Mesenteric fat pad (tissue), 1 donor: ENCODE data around the gene MIPOL1. TPM values are rescaled to one million over a fixed set of nuclear protein-coding genes. Genes with fewer than 3 reads are reported as not detected.
"Not testable (repeated sequence)": the region's sequence is repeated elsewhere in the genome, so short reads cannot be mapped to it uniquely, and the experiment has no call there.

Source experiments
- DNase-seq: peaks from one replicate; pipeline ENCODE4 v3.0.0-alpha.2; 2020; ENCODE audit warnings: low spot score
- total RNA-seq: library from RNA; stranded (reverse); fragmentation: NEBNext Ultra II Directional; extraction: Animal tissue kit (Norgen Biotek cat#: 25700); gene quantifications from one replicate; pipeline ENCODE4 v1.2.1, GENCODE V29; 2021
- donor health status: DM: yes; HTN: yes; CAD: no.

Gene MIPOL1
- total RNA-seq, 1 donor from 2014 or later = 7.2 TPM

DNA sequence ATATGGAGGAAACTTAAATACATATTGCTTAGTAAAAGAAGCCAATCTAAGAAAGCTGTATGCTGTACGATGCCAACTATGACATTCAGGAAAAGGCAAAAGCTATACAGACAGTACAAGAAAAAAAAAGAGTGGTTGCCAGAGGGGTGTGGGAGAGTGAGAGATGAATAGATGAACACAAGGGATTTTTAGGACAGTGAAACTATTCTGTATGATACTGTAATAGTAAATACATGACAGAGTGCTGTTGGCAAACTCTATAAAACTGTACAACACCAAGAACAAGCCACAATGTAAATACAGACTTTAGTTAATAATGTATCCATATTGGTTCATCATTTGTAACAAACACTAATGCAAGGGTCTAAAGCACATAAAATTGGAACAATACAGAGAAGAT is 10.9 kb upstream of the MIPOL1 start:
- no peak for DNase-seq

DNA sequence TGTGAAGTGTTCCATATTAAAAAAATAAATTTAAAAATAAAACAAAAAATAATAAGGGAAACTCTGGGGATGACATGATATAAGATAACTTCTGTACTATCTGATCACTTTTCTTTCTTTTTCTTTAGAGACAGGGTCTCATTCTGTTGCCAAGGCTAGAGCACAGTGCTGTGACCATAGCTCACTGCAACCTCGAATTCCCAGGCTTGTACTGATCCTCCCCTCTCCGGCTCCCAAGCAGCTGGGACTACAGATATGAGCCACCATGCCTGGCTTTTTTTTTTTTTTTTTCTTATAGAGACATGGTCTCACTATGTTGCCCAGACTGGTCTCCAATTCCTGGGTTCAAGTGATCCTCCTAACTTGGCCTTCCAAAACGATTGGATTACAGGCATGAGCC is 10.4 kb upstream of the MIPOL1 start:
- DNase-seq = no peak

DNA sequence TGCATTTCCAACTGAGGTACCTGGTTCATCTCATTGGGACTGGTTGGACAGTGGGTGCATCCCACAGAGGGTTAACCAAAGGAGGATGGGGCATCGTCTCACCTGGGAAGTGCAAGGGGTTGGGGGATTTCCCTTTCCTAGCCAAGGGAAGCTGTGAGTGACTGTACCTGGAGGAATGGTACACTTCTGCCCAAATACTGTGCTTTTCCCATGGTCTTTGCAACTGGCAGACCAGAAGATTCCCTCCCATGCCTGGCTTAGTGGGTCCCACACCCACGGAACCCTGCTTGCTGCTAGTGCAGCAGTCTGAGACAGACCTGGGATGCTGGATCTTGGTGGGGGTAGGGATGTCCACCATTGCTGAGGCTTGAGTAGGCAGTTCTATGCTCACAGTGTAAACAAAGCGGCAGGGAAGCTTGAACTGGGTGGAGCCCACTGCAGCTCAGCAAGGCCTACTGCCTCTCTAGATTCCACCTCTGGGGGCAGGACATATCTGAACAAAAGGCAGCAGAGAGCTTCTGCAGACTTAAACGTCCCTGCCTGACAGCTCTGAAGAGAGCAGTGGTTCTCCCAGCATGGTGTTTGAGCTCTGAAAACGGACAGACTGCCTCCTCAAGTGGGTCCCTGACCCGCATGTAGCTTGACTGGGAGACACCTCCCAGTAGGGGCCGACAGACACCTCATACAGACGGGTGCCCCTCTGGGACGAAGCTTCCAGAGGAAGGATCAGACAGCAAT is 9.7 kb upstream of the MIPOL1 start:
- DNase-seq = not testable (repeated sequence)

DNA sequence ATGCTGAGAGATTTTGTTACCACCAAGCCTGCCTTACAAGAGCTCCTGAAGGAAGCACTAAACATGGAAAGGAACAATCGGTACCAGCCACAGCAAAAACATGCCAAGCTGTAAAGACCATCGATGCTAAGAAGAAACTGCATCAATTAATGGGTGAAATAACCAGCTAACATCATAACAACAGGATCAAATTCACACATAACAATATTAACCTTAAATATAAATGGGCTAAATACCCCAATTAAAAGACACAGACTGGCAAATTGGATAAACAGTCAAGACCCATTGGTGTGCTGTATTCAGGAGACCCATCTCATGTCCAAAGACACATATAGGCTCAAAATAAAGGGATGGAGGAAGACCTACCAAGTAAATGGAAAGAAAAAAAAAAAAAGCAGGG is 8.0 kb upstream of the MIPOL1 start:
- DNase-seq = not testable (repeated sequence)

DNA sequence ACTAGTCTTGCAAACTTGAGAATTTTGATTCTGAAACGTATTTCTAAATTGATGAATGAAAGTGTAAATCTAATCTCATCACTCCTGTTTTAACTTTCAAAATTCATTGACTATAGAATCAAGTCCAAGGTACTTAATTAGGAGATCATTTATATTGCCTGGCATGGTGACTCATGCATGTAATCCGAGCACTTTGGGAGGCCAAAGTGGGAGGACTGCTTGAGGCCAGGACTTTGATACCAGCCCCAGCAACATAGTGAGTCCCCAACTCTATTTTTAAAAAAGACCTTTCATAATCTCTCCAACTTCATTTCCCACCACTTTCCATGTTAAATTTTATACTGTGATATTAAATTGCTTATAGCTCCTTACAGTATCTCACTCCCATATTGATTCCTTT is 3.0 kb upstream of the MIPOL1 start:
- no peak for DNase-seq

DNA sequence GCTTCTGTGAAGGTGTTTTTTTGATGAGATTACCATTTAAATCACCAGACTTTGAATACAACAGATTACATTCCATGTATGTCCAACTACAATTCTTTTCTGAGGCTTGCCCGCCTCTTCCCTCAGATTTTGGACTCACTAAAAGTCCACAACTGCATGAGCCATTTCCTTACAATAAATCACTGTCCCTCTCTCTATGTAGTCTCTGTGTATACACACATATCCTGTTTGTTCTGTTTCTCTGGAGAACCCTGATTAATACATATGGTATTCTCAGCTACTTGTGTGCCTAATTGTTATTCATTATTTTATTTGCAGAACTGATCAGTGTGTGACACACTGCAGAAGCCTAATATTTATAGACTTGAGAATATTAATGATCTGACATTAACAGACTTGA is 2.4 kb upstream of the MIPOL1 start:
- DNase-seq = no peak

DNA sequence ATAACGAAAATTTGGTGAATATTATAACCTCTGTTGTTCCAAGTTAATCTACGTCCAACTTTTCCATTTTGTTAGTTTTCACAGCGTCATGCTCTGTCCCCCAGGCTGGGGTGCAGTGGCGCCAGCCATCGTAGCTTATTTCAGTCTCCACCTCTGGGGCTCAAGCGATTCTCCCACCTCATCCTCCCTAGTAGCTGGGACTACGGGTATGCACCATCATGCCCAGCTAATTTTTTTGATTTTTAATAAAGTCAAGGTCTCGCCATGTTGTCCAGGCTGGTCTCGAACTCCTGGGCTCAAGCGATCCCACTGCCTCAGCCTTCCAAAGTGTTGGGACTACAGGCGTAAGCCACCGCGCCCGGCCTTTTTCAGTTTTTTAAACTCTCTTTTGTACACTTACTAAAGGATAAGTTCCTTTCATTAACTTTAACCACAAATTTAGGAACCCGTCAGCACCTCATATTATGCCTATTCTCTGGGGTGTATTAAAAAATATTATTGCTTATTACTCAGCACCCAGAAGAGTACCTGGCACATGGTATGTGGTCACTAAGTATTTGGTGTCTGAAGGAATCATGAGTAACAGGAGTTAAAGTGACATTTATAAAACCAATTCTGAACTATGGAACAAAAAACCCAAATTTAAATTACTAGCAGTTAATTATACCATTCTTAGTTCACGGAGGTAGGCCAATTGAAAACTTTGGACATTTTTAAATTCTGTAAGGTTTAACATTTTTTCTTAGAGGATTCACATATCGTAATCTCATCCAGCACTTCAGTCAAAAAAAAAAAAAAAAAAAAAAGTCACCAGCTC is 925 bp upstream of the MIPOL1 start:
- no peak for DNase-seq

DNA sequence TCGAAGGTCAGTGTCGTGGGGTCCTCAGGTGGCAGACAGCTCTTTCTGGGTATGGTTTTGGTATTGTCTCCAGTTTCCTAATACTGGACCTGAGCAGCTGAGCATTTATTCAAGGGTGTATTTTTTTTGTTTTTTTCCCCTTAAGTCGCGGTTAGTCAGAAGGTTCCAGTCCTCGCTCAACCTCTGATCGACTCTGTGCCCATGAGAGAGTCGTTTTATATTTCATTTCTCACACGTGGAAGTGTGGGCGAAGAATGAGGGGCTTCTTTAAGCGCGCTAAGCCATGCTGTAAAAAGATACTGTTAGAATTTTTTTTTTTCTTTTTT is 499 bp downstream of the MIPOL1 start:
- DNase-seq = no peak

DNA sequence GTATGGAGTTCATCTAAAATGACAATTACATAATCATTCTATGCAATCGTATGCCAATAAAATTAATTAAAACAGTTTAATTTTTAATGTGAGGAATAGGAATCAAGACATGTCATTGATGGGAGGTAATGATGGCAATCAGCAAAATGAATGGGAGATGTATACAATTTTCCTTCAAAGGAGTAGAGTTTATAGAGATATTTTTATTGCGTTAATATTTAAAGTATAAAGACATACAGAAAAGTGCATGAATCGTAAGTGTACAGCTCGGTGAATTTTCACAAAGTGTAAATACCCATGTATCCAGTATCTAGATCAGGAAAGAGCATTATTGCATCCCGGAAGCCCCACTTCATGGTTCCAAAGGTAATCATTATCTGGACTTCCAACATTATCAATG is 1.2 kb downstream of the MIPOL1 start:
- DNase-seq = no peak

DNA sequence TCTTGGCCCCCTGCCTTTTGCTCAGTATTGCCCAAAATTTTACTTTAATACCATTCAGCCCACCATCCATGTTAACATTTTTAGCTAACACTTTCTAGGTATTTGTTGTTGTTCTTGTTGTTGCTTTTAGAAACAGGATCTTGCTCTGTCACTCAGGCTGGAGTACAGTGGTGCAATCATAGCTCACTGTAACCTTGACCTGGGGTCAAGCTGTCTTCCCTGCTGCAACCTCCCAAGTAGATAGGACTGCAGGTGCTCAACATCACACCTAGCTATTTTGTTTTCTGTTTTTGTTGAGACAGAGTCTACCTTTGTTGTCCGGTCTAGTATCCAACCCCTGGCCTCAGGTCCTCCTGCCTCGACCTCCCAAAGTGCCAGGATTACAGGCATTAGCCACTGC is 4.0 kb downstream of the MIPOL1 start:
- DNase-seq = no peak

DNA sequence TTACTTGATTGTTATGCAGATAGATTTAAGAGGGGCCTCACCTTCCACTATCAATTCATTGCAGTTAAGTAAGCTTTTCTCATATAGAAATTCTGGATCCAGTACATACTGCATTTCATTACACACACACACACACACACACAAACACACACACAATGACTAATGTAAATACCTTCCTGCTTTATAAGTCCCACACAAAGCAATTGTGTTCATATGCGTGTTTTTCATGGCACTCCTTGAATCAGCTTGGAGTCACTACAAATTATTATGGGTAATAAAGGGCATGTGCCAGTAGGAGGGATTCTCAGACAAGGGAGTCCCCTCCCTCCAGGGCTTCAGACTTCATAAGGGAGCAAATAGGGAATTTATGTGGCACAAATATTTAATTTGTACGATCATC is 4.5 kb downstream of the MIPOL1 start:
- DNase-seq = no peak

DNA sequence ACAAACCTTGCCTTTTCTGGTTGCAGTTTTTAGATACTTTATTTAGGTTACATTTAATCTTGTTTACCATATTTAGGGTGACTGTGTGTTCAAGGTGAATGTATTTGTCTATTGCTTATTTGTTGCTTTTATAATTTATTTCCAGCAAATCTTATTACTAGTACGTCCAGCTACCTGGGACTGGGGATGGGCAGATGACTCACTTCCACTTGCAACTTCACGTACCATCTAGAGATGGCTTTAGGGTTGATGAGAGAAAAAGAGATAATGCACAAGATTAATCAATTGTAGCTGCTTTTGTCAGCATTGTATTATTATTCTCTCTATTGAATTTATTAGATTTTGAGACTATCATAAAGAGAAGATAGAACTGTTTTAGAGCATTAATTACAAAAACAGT is 5.1 kb downstream of the MIPOL1 start:
- no peak for DNase-seq

DNA sequence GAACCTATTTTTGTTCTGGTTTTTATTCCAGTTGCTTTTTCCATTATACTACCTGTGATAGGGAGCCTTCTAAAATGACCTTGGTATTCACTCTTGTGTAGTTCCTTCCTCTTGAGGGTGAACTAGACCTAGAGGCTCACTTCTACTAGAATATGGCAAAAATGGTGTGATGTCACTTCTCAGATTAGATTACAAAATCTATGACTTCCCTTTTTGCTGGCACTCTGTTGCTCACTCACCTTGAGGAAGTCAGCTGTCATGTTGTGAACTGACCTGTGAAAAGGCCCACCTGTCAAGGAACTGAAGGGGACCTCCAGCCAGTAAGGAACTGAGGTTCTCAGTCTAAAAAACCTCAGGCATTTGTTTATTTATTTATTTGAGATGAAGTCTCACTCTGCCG is 5.7 kb downstream of the MIPOL1 start:
- DNase-seq = no peak

DNA sequence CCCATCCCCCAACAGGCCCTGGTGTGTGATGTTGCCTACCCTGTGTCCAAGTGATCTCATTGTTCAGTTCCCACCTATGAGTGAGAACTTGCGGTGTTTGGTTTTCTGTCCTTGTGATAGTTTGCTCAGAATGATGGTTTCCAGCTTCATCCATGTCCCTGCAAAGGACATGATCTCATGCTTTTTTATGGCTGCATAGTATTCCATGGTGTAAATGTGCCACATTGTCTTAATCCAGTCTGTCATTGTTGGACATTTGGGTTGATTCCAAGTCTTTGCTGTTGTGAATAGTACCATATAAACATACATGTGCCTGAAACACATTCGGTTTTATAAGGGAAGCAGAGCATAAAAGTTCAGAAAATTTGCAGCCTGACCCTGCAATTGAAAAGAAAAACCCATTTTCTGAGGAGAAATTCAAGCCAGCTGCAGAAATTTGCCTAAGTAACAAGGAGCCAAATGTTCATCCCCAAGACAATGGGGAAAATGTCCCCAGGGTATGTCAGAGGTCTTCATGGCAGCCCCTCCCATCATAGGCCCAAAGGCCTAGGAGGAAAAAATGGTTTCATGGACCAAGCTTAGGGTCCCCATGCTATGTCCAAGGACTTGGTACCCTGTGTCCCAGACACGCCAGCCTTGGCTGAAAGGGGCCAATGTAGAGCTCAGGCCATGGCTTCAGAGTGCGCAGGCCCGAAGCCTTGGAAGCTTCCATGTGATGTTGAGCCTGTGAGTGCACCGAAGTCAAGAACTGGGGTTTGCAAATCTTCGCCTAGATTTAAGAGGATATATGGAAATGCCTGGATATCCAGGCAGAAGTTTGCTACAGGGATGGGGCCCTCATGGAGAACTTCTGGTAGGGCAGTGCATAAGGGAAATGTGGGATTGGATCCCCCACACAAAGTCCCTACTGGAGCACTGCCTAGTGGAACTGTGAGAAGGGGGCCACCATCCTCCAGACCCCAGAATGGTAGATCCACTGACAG is 8.2 kb downstream of the MIPOL1 start:
- not testable (repeated sequence) for DNase-seq

DNA sequence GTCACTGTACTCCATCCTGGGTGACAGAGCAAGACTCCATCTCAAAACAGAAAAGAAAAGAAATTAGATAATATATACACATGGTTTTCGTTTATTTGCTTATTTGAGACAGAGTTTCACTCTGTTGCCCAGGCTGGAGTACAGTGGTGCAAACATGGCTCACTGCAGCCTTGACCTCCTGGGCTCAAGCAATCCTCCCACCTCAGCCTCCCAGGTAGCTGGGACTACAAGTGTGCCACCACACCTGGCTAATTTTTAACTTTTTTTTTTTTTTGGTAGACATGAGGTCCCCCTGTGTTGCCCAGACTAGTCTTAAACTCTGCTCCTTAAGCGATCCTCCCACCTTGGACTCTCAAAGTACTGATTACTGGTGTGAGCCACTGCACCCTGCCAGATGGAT is 11.9 kb downstream of the MIPOL1 start:
- DNase-seq = not testable (repeated sequence)

DNA sequence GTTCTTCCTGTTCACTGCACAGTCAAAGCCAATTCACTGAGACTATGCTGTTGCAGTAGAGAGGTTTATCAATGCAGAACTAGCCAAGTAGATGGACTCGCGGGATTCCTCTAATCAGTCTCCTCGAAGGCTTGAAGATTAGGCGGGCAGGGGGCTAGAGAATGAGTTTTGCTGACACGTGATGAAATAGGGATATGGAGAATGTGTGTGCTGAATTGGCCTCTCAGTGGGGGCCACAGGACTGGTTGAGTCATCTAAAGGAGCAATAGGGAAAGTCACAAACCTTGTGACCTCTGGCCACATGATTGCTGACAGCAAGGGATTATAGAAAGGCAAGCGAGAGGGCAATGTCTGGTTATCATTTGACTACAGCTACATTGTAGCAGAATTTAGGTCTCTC is 12.7 kb downstream of the MIPOL1 start:
- DNase-seq = no peak

DNA sequence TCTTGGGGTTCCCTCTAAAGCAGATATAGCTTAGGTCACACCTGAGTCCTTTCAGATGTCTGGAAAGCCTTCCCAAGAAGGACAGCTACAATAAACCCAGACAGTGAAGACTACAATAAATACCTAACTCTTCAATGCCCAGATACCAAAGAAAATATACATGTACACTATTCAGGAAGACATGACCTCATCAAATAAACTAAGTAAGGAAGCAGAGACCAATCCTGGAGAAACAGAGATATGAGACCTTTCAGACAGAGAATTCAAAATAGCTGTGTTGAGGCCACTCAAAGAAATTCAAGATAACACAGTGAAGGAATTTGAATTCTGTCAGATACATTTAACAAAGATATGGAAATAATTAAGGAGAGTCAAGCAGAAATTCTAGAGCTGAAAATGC is 15.3 kb downstream of the MIPOL1 start:
- DNase-seq = no peak

DNA sequence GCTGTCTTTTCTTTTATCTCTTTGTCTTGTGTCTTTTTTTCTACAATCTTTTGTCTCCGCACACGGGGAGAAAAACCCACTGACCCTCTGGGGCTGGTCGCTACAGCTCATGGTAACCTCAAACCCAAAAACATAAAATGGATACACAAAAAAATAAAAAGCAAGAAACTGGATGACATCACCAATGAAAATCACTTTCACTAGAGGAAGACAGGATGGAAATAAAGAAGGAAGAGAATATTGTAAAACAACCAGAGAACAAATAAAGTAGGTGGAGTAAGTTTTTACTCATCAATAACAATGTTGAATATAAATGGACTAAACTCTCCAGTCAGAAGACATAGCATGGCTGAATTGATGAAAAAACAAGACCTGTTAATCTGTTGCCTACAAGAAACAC is 17.6 kb downstream of the MIPOL1 start:
- DNase-seq = no peak

DNA sequence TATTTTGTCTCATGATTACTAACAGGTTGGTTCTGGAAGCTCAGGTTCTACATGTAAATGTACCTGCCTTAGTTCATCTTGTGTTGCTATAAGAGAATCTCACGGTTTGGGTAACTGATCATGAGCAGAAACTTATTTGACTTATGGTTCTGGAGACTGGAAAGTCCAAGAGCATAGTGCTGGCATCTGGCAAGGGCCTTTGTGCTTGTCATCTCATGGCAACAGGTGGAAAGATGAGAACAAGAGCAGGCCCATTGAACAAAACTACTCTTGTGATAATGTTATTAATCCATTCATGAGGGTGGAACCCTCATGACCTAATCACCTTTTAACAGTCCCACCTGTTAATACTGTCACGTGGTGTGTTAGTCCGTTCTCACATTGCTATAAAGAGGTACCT is 23.3 kb downstream of the MIPOL1 start:
- DNase-seq = no peak

DNA sequence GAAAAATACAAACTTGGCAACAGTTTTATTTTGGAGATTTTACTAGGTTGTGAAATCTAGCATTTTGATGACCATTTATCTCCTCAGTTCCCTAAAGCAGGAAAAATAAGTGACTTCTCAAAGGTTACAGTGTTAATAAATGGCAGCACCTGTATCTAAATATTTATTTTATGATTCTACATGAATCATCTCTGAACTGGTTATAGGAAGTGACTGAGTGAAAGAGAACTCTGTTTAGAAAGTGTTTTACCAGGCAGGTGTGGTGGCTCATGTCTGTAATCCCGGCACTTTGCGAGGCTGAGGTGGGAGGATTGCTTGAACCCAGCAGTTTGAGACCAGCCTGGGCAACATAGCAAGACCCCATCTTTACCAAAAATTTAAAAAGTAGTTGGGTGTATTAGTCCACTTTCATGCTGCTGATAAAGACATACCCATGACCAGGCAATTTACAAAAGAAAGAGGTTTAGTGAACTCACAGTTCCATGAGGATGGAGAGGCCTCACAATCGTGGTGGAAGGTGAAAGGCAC is 26.3 kb downstream of the MIPOL1 start:
- DNase-seq = no peak

DNA sequence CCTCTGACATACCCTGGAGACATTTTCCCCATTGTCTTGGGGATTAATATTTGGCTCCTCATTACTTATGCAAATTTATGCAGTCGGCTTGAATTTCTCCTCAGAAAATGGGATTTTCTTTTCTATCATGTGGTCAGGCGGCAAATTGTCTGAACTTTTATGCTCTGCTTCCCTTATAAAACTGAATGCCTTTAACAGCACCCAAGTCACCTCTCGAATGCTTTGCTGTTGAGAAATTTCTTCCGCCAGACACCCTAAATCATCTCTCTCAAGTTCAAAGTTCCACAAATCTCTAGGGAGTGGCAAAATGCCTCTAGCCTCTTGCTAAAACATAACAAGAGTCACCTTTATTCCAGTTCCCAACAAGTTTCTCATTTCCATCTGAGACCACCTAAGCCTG is 27.9 kb downstream of the MIPOL1 start:
- not testable (repeated sequence) for DNase-seq
